ENCODE results near the gene SLC66A2. TPM values are rescaled to one million over a fixed set of nuclear protein-coding genes. Genes with fewer than 3 reads are reported as not detected.

The SLC66A2 gene
- total RNA-seq, 1 experiment from 2014 or later = 52.8 TPM

- POLR2A ChIA-PET (ENCODE audit: unreplicated experiment) = interaction anchor here (0.6 kb wide), 1 partner anchor 94 kb away, joined by 7 read pairs; no protein-coding TSS in a partner anchor
- no TSS peak for BruUV-seq (replicated peaks)
- H3K4me2 ChIP-seq (ENCODE audit: low read length) = no peak overlapping the region
- H3K27ac ChIP-seq (ENCODE audit: low read length) = no peak overlapping the region
- H2AFZ ChIP-seq (ENCODE audit: low read length) = no peak overlapping the region
- DNase-seq (no peak), ATAC-seq (no peak)
- CTCF ChIA-PET = no interaction called here
- no peak overlapping the region for H3K9ac ChIP-seq (ENCODE audit: low read length)
- no peaks in the 10 kb centered on the region for H3K36me3 ChIP-seq (ENCODE audit: low read depth, low read length)
- no peaks in the 10 kb centered on the region for H3K4me1 ChIP-seq (ENCODE audit: insufficient read depth, low read length)
- H3K27me3 ChIP-seq (ENCODE audit: low read length) = no peaks in the 10 kb centered on the region
- TF ChIP-seq, protein P1, sequence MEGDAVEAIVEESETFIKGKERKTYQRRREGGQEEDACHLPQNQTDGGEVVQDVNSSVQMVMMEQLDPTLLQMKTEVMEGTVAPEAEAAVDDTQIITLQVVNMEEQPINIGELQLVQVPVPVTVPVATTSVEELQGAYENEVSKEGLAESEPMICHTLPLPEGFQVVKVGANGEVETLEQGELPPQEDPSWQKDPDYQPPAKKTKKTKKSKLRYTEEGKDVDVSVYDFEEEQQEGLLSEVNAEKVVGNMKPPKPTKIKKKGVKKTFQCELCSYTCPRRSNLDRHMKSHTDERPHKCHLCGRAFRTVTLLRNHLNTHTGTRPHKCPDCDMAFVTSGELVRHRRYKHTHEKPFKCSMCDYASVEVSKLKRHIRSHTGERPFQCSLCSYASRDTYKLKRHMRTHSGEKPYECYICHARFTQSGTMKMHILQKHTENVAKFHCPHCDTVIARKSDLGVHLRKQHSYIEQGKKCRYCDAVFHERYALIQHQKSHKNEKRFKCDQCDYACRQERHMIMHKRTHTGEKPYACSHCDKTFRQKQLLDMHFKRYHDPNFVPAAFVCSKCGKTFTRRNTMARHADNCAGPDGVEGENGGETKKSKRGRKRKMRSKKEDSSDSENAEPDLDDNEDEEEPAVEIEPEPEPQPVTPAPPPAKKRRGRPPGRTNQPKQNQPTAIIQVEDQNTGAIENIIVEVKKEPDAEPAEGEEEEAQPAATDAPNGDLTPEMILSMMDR (conservative IDR thresholded peaks at IDR 0.05; ENCODE audit: low read depth, low read length) = no peak
- TF ChIP-seq EZH2phosphoT487 (IDR thresholded peaks at IDR 0.05; ENCODE audit: borderline replicate concordance, low read length) (no peak), EZH2 (IDR thresholded peaks at IDR 0.05; ENCODE audit: low read length, unreplicated experiment) (no peak)
- intact Hi-C loops (cut with micrococcal nuclease) = no loop called here
- H3F3A ChIP-seq (ENCODE audit: low read length, unreplicated experiment) = no peaks in the 10 kb centered on the region
- no peaks in the 10 kb centered on the region for H4K20me1 ChIP-seq (ENCODE audit: low read length)
- no peaks in the 10 kb centered on the region for H3K9me2 ChIP-seq (replicated peaks; ENCODE audit: low read length)
- H3K79me2 ChIP-seq (ENCODE audit: low read length) = no peaks in the 10 kb centered on the region
- no peaks in the 10 kb centered on the region for H3K9me3 ChIP-seq (ENCODE audit: low read length)
- H3K4me3 ChIP-seq (ENCODE audit: low read length) = no peak overlapping the region
These were observed 78.7 kb downstream of the SLC66A2 start for GRCh38 chr18:79872527-79873444.

GRCh38 chr18:79871481-79872091, 79.9 kb downstream of the SLC66A2 start:
- H3K36me3 ChIP-seq (ENCODE audit: low read depth, low read length) = no peaks in the 10 kb centered on the region
- H3K4me3 ChIP-seq (ENCODE audit: low read length) = no peak overlapping the region
- CTCF ChIA-PET = no interaction called here
- no peaks in the 10 kb centered on the region for H4K20me1 ChIP-seq (ENCODE audit: low read length)
- no peaks in the 10 kb centered on the region for H3K79me2 ChIP-seq (ENCODE audit: low read length)
- H3K9me2 ChIP-seq (replicated peaks; ENCODE audit: low read length) = no peaks in the 10 kb centered on the region
- ATAC-seq (no peak), DNase-seq (no peak)
- TF ChIP-seq EZH2 (IDR thresholded peaks at IDR 0.05; ENCODE audit: low read length, unreplicated experiment) (no peak), EZH2phosphoT487 (IDR thresholded peaks at IDR 0.05; ENCODE audit: borderline replicate concordance, low read length) (no peak)
- TF ChIP-seq, protein P1 (conservative IDR thresholded peaks at IDR 0.05; ENCODE audit: low read depth, low read length) = no peak
- H3K27ac ChIP-seq (ENCODE audit: low read length) = no peak overlapping the region
- H2AFZ ChIP-seq (ENCODE audit: low read length) = no peak overlapping the region
- no peak overlapping the region for H3K9ac ChIP-seq (ENCODE audit: low read length)
- BruUV-seq (replicated peaks) = no TSS peak
- H3K4me1 ChIP-seq (ENCODE audit: insufficient read depth, low read length) = peaks cover 3% of the 10 kb centered on the region; the same call in 1 of the 2 replicates
- H3K9me3 ChIP-seq (ENCODE audit: low read length) = no peaks in the 10 kb centered on the region
- no peak overlapping the region for H3K4me2 ChIP-seq (ENCODE audit: low read length)
- no peaks in the 10 kb centered on the region for H3F3A ChIP-seq (ENCODE audit: low read length, unreplicated experiment)
- POLR2A ChIA-PET (ENCODE audit: unreplicated experiment) = no interaction called here
- intact Hi-C loops (cut with micrococcal nuclease) = no loop called here
- no peaks in the 10 kb centered on the region for H3K27me3 ChIP-seq (ENCODE audit: low read length)

GRCh38 chr18:79871026-79871390, 80.4 kb downstream of the SLC66A2 start:
- no TSS peak for BruUV-seq (replicated peaks)
- H3K79me2 ChIP-seq (ENCODE audit: low read length) = no peaks in the 10 kb centered on the region
- POLR2A ChIA-PET (ENCODE audit: unreplicated experiment) = no interaction called here
- no peak overlapping the region for H2AFZ ChIP-seq (ENCODE audit: low read length)
- H3K9me3 ChIP-seq (ENCODE audit: low read length) = no peaks in the 10 kb centered on the region
- no peak overlapping the region for H3K4me3 ChIP-seq (ENCODE audit: low read length)
- H3K9me2 ChIP-seq (replicated peaks; ENCODE audit: low read length) = no peaks in the 10 kb centered on the region
- TF ChIP-seq, protein P1 (conservative IDR thresholded peaks at IDR 0.05; ENCODE audit: low read depth, low read length) = no peak
- TF ChIP-seq EZH2phosphoT487 (IDR thresholded peaks at IDR 0.05; ENCODE audit: borderline replicate concordance, low read length) (no peak), EZH2 (IDR thresholded peaks at IDR 0.05; ENCODE audit: low read length, unreplicated experiment) (no peak)
- CTCF ChIA-PET = no interaction called here
- H3F3A ChIP-seq (ENCODE audit: low read length, unreplicated experiment) = no peaks in the 10 kb centered on the region
- DNase-seq (no peak), ATAC-seq (no peak)
- no peak overlapping the region for H3K27ac ChIP-seq (ENCODE audit: low read length)
- H3K27me3 ChIP-seq (ENCODE audit: low read length) = no peaks in the 10 kb centered on the region
- intact Hi-C loops (cut with micrococcal nuclease) = no loop called here
- no peaks in the 10 kb centered on the region for H3K36me3 ChIP-seq (ENCODE audit: low read depth, low read length)
- H3K4me1 ChIP-seq (ENCODE audit: insufficient read depth, low read length) = peaks cover 3% of the 10 kb centered on the region; the same call in 1 of the 2 replicates
- H4K20me1 ChIP-seq (ENCODE audit: low read length) = no peaks in the 10 kb centered on the region
- no peak overlapping the region for H3K4me2 ChIP-seq (ENCODE audit: low read length)
- no peak overlapping the region for H3K9ac ChIP-seq (ENCODE audit: low read length)
